Stomach (tissue), 9 donors: Measurements from ENCODE around the gene TYROBP. TPM values are rescaled to one million over a fixed set of nuclear protein-coding genes. Genes with fewer than 3 reads are reported as not detected.

Source experiments
- DNase-seq, 2 donors: peaks; one replicate each; pipeline versions ENCODE4 v3.0.0 to v3.0.0-alpha.2; 2013 to 2019
- H3K27ac ChIP-seq, 5 donors: fragments of 200-600 bp in 4 of 5; sonication (generic) in 4 of 5; one replicate each; pipeline ENCODE4 v1.5.1; 2013 to 2019; ENCODE audit warnings: mild to moderate bottlenecking in 1 of 5, moderate library complexity in 1 of 5
- H3K27me3 ChIP-seq, 3 donors: fragments of 200-600 bp; sonication (generic); one replicate each; pipeline ENCODE4 v1.5.1; 2017 to 2019; ENCODE audit warnings: mixed run types in 1 of 3
- H3K36me3 ChIP-seq, 4 donors: fragments of 200-600 bp; sonication (generic); 1 replicate in 3 of 4; 2 replicates in 1 of 4; pipeline ENCODE4 v1.5.1; 2016 to 2019
- H3K4me1 ChIP-seq, 4 donors: fragments of 200-600 bp; sonication (generic); one replicate each; pipeline ENCODE4 v1.5.1; 2016 to 2019
- H3K4me3 ChIP-seq, 4 donors: fragments of 200-600 bp; sonication (generic) in 3 of 4; one replicate each; pipeline ENCODE4 v1.5.1; 2016 to 2019; ENCODE audit warnings: mild to moderate bottlenecking in 1 of 4
- H3K9me3 ChIP-seq, 4 donors: fragments of 200-600 bp; sonication (generic); one replicate each; pipeline ENCODE4 v1.5.1; 2016 to 2019
- EP300 ChIP-seq: sonication (generic); formaldehyde crosslinking; IDR thresholded peaks from one replicate; pipeline ENCODE4 v1.6.1; 2017; ENCODE audit warnings: antibody characterized with exemption
- POLR2A ChIP-seq, 4 donors: fragments of 450-650 bp; IDR thresholded peaks; one replicate each; pipeline ENCODE4 v1.6.1; 2016; ENCODE audit warnings: antibody characterized with exemption in 4 of 4, control low read depth in 2 of 4, mild to moderate bottlenecking in 1 of 4, moderate library complexity in 1 of 4
- POLR2AphosphoS5 ChIP-seq, 3 donors: sonication (generic); formaldehyde crosslinking; IDR thresholded peaks; one replicate each; pipeline ENCODE4 v1.6.1; 2016; ENCODE audit warnings: antibody characterized with exemption in 3 of 3
- WGBS, 5 donors: extraction: QIAGEN DNeasy Blood & Tissue Kit in 3 of 5; methylation state at CpG; one replicate each; pipeline versions ENCODE4 v1.1.5 to v1.1.7; 2013 to 2018; 5-methylcytosine and 5-hydroxymethylcytosine counted together
- intact Hi-C: fragments of 100-400 bp; cut with DNase I; formaldehyde crosslinking; loops from one replicate; pipeline ENCODE4 v1.15.1; 2023; ENCODE audit warnings: low total_unique reads
- polyA plus RNA-seq, 3 donors: library from polyadenylated mRNA; stranded (reverse); fragments of 200-250 nt; gene quantifications; one replicate each; pipeline ENCODE4 v1.2.3, GENCODE V29; 2013
- total RNA-seq, 5 donors: library from RNA; depleted of rRNA; stranded (reverse); fragments of >200 nt; gene quantifications; one replicate each; pipeline versions ENCODE4 v1.1.0 to v1.2.3, GENCODE V29; 2014 to 2016
- TF ChIP-seq, protein P1 (sequence below), 7 experiments: fragments of 450-650 bp in 4 of 7; fragments of 200-600 bp in 3 of 7; sonication (generic) in 3 of 7; IDR thresholded peaks; one replicate each; pipeline ENCODE4 v1.5.1; 2016 to 2019; ENCODE audit warnings: antibody characterized with exemption in 7 of 7, control low read depth in 2 of 7, mild to moderate bottlenecking in 1 of 7
- donor health status: healthy with polysubstance abuse.
- donor health status: Bipolar disorder and iron deficiency.
- donor health status: healthy.

The TYROBP gene
- total and polyA plus RNA-seq, 8 donors: 9.4 to 106 (median 55.4) TPM; not detected in 2

DNA sequence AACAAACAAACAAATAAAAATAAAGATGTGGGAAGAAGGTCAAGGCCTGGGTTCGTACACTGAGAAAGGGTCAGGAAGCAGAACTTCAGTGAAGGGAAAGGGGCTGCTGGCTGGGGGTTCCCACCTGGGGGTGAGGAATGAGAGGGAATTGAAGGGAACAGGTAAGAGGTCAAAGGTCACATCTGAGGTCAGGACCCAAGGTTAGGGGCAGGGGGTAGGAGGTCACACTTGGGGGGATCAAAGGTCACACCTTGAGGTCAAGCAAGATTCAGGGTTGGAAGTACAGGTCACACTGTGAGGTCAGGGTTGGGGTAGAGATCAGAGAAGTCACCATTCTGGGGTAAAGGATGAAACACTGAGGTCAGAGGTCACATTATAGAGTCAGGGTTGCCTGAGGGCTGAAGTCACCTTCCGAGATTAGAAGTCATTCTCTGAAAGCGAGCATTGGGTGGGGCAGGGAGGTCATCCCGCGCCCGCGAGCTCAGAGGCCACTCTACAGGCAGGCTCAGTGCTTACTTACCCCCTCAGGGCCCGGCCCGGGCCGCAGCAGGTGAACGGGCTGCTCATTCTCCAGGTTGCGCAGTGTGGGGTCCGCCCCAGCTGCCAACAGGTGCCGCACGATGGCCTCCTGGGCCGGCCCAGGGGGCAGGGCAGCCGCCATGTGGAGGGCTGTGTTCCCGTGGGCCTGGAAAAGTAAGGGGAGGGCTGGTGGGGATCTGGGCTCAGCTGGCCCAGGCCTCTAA lies 18.6 kb downstream of the TYROBP start:
- peaks cover 30 to 79% (median 77%) of the 10 kb centered on the region in 4 donors for H3K36me3 ChIP-seq
- WGBS, 5 donors: 86 to 95% (median 93%) methylated on average over 9 to 18 of the region's 18 CpGs
- H3K27me3 ChIP-seq: no peaks in the 10 kb centered on the region
- no peak overlapping the region for H3K4me3 ChIP-seq
- H3K4me1 ChIP-seq: no peaks in the 10 kb centered on the region
- no peaks in the 10 kb centered on the region for H3K9me3 ChIP-seq
- intact Hi-C loops: no loop called here
- TF ChIP-seq POLR2AphosphoS5 (IDR thresholded peaks at IDR 0.05) (no peak), POLR2A (IDR thresholded peaks at IDR 0.05) (no peak), EP300 (no peak)
- TF ChIP-seq, protein P1, sequence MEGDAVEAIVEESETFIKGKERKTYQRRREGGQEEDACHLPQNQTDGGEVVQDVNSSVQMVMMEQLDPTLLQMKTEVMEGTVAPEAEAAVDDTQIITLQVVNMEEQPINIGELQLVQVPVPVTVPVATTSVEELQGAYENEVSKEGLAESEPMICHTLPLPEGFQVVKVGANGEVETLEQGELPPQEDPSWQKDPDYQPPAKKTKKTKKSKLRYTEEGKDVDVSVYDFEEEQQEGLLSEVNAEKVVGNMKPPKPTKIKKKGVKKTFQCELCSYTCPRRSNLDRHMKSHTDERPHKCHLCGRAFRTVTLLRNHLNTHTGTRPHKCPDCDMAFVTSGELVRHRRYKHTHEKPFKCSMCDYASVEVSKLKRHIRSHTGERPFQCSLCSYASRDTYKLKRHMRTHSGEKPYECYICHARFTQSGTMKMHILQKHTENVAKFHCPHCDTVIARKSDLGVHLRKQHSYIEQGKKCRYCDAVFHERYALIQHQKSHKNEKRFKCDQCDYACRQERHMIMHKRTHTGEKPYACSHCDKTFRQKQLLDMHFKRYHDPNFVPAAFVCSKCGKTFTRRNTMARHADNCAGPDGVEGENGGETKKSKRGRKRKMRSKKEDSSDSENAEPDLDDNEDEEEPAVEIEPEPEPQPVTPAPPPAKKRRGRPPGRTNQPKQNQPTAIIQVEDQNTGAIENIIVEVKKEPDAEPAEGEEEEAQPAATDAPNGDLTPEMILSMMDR (IDR thresholded peaks at IDR 0.05): no peak
- H3K27ac ChIP-seq: no peak overlapping the region
- DNase-seq: no peak

DNA sequence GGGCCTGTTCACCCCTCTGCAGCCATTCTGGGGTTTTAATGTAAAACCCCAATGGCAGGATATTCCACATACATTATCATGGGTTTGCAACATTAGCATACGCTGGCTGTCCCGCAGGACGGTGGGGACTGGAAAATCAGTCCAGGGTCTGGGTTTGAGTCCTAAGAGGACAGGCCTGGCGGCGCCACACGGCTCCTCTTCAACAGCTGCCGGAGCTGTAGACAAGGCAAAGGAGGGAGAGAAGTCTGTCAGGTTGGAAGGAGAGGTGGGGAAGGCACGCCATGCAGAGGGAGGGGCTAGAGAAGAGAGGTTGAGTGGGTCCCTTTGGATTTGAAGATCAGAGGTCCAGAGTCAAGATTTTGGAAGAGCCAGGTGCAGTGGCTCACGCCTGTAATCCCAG lies 19.7 kb downstream of the TYROBP start:
- DNase-seq: no peak
- no peak overlapping the region for H3K27ac ChIP-seq
- intact Hi-C loops: no loop called here
- no peak overlapping the region for H3K4me3 ChIP-seq
- H3K4me1 ChIP-seq: no peaks in the 10 kb centered on the region
- WGBS, 5 donors: 91 to 96% (median 94%) methylated on average over 8 to 9 of the region's 9 CpGs
- H3K27me3 ChIP-seq: no peaks in the 10 kb centered on the region
- no peaks in the 10 kb centered on the region for H3K9me3 ChIP-seq
- TF ChIP-seq, protein P1 (IDR thresholded peaks at IDR 0.05): no peak
- TF ChIP-seq POLR2A (IDR thresholded peaks at IDR 0.05) (no peak), POLR2AphosphoS5 (IDR thresholded peaks at IDR 0.05) (no peak), EP300 (no peak)
- peaks cover 24 to 67% (median 65%) of the 10 kb centered on the region in 4 donors for H3K36me3 ChIP-seq

DNA sequence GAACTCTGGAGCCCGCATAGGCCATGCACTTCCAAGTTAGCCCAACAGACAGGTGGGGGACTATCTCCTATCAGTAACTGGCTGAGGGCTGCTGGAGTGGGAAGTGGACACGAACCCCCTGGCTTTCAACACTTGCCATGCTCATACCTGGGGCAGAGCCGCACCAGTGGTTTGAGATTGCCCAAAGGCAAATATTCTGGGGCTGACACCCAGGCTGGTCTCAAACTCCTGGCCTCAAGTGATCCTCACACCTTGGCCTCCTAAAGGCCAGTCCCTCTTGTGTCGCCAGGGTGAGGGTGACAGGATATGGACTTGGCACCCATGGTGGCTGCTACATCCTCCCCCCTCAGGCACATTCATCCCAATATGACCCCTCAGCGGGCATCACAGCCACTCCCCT lies 20.9 kb downstream of the TYROBP start:
- Histone ChIP-seq H3K36me3 (peaks cover 24 to 55% (median 53%) of the 10 kb centered on the region in 4 donors), H3K27ac (no peak overlapping the region), H3K4me3 (no peak overlapping the region), H3K9me3 (no peaks in the 10 kb centered on the region), H3K27me3 (no peaks in the 10 kb centered on the region), H3K4me1 (no peaks in the 10 kb centered on the region)
- intact Hi-C loops: no loop called here
- 86 to 98% (median 94%) methylated on average over 5 of the region's 5 CpGs for WGBS, 5 donors
- TF ChIP-seq EP300 (no peak), POLR2A (IDR thresholded peaks at IDR 0.05) (no peak), POLR2AphosphoS5 (IDR thresholded peaks at IDR 0.05) (no peak)
- TF ChIP-seq, protein P1 (IDR thresholded peaks at IDR 0.05): no peak
- DNase-seq: no peak

DNA sequence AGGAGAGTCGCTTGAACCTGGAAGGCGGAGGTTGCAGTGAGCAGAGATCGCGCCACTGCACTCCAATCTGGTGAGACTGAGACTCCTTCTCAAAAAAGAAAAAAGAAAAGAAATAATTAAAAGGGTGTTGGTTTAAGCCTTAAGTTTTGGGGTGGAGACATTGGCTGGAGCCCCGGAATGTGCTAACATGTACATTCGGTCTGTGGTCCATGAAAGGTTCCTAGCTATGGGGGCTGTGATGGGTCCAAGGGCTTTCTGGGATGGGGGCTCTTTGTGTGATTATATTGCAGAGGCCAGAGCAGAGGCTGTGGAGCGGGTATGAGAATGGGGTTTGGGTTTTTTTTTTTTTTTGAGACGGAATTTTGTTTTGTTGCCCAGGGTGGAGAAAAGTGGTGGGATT lies 22.2 kb downstream of the TYROBP start:
- Histone ChIP-seq H3K36me3 (peaks cover 24 to 45% (median 42%) of the 10 kb centered on the region in 4 donors), H3K4me1 (no peaks in the 10 kb centered on the region), H3K27ac (no peak overlapping the region), H3K4me3 (no peak overlapping the region), H3K27me3 (no peaks in the 10 kb centered on the region), H3K9me3 (no peaks in the 10 kb centered on the region)
- WGBS, 5 donors: 90 to 97% (median 96%) methylated on average over 7 to 8 of the region's 8 CpGs
- DNase-seq: no peak
- TF ChIP-seq POLR2A (IDR thresholded peaks at IDR 0.05) (no peak), EP300 (no peak), POLR2AphosphoS5 (IDR thresholded peaks at IDR 0.05) (no peak)
- TF ChIP-seq, protein P1 (IDR thresholded peaks at IDR 0.05): no peak
- intact Hi-C loops: no loop called here
